Measurements from ENCODE around the gene GPRC5C.
A peak's percentile ranks its signal among the peaks of the same experiment; 100 is the strongest.
"Not testable (repeated sequence)": the region's sequence is repeated elsewhere in the genome, so short reads cannot be mapped to it uniquely, and the experiment has no call there.

GPRC5C gene

DNA sequence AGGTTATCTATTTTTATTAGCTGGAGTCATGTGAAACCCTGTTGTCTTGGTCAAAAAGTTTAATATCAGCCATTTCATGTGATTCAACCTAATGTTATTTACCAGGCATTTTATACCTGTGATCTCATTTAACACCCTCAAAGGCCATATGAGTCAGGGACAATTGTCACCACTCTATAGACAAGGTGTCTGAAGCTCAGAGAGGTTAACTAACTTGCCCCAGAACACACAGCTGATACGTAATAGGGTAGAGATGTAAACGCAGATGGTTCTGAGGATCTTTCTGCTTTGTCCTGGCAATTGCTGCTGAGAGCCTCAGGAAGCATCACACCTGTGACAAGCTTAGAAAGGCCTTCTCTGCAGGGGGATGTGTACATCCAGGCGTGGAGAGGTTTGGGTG is 39.5 kb downstream of the GPRC5C start:
- no peak for DNase-seq (ENCODE audit: low spot score)

DNA sequence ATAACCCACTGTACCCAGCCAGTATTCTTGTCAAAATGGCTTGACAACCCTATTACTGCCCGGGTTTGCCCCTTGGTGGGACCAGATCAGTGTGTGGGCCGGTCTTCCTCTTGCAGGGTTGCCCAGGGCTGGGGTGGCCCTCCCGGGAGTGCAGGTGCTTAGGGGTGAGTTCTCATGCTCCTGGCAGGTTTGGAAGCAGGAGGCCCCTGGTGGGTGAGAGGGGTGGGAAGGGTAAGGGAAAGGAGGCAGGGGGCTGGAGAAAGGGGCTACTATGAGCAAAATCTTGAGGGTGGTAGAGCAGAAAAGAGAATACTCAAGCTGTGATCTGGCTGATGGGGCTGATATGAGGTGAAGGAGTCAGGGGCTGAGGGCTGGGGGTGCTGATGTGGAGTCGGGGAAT is 41.0 kb downstream of the GPRC5C start:
- DNase-seq (ENCODE audit: low spot score), result no peak

- no peak for DNase-seq (ENCODE audit: low spot score)
These were observed 41.4 kb downstream of the GPRC5C start for GRCh38 chr17:74473294-74473693.

GRCh38 chr17:74474043-74474792 is 42.3 kb downstream of the GPRC5C start:
- no peak for DNase-seq (ENCODE audit: low spot score)

DNA sequence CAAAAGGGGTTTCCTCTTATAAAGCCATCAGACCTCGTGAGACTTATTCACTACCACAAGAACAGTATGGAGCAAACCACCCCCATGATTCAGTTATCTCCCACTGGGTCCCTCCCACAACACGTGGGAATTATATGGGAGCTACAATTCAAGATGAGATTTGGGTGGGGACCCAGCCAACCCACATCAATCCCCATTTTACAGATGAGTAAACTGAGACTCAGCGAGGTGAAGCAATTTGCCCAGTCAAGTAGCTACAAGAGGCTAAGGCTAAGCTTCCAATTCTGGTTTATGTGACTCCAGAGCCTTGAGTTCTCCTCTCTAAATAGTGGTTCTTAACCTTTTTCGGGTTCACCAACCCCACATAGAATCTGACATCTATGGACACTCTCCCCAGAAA is 43.3 kb downstream of the GPRC5C start:
- no peak for DNase-seq (ENCODE audit: low spot score)

- no peak for DNase-seq (ENCODE audit: low spot score)
These were observed 45.5 kb downstream of the GPRC5C start for GRCh38 chr17:74477411-74477810.

GRCh38 chr17:74478420-74479100 is 46.7 kb downstream of the GPRC5C start:
- no peak for DNase-seq (ENCODE audit: low spot score)

GRCh38 chr17:74480290-74480689 is 48.4 kb downstream of the GPRC5C start:
- no peak for DNase-seq (ENCODE audit: low spot score)

DNA sequence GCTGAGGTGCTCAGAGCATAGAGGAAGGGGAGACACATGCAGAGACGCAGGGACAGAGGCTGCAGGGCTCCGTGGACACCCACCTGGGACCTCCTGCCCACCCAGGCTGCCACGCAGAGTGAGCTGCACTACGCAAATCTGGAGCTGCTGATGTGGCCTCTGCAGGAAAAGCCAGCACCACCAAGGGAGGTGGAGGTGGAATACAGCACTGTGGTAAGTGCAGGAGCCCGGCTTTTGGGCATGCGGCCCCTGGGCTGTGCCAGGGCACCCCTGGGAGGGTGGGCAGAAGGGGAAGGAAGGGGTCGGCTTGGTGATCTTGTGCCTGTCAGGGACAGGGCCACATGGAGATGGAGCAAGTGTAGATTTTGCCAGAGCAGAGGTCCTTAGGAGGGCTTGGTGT is 49.7 kb downstream of the GPRC5C start:
- DNase-seq (ENCODE audit: low spot score), result no peak

DNA sequence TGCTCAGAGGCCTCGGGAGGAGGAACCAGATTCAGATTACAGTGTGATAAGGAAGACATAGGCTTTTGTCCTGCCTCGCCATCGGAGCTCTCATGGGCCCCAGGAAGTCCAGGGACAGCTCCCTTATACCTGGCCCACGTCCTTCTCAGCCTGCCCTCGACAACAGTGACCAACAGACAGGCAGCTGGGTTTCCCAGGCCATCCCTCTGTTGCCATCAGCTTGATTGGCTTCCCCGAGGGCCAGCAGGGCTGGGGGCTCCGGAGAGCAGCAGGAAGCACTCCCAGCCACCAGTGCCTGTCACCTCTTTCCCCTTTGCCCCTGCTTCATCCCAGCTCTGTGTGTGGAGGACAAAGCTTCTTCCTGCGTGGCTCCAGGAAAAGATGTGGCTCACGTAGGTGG is 52.2 kb downstream of the GPRC5C start:
- no peak for DNase-seq (ENCODE audit: low spot score)

DNA sequence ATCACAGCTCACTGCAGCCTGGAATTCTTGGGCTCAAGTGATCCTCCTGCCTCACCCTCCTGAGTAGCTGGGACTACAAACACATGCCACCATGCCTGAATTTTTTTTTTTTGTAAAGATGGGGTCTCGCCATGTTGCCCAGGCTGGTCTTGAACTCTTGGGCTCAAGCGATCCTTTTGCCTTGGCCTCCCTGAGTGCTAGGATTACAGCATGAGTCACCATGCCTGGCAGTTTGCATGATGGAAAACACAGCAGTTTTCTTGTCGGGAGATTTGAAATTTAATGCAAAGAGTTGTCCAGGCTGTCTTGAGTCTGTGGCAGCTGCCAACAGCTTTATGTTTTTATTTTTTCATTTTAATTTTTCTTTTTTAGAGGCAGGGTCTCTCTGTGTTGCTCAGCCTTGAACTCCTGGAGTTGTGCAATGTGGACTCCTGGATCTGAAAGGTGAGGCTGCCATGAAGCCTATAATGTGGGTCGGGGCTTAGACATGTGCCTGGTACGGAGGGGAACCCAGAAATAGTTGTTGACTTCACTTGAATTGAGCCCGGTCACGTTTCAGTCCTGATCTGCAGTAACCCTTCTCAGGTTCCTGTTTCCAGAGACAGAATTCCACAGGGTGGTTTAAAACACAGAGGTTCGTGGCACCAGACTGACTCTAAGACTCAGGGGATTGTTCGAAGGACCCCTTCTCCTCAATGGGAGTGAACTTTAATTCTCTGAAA is 53.3 kb downstream of the GPRC5C start:
- DNase-seq (ENCODE audit: low spot score), result no peak

GRCh38 chr17:74485841-74486240 is 54.0 kb downstream of the GPRC5C start:
- DNase-seq (ENCODE audit: low spot score), result no peak

DNA sequence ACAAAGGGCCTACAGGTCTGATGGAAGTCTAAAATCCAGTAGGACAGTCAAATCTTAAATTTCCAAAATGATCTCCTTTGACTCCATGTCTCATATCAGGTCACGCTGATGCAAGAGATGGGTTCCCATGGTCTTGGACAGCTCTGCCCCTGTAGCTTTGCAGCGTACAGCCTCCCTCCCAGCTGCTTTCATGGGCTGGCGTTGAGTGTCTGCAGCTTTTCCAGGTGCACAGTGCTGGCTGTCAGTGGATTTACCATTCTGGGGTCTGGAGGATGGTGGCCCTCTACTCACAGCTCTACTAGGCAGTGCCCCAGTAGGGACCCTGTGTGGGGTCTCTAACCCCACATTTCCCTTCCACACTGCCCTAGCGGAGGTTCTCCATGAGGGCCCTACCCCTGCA is 56.4 kb downstream of the GPRC5C start:
- DNase-seq (ENCODE audit: low spot score), result not testable (repeated sequence)

DNA sequence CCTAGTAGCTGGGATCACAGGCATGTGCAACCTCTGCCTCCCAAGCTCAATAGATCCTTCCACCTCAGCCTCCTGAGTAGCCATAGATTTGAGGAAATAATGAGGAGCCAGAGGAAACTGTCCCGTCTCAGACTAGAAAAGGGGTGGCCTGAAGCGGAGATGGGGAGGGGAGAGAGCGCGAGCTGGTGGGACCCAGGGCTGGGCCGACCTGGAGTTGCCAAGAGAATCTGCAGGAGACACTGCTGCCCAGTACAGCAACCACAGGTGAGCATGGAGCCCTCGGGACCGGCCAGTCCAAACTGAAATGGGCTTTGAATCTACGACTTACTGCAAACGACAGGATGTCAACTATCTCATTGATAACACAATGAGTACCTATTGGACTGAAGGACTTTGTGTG is 58.8 kb downstream of the GPRC5C start:
- no peak for DNase-seq (ENCODE audit: low spot score)

DNA sequence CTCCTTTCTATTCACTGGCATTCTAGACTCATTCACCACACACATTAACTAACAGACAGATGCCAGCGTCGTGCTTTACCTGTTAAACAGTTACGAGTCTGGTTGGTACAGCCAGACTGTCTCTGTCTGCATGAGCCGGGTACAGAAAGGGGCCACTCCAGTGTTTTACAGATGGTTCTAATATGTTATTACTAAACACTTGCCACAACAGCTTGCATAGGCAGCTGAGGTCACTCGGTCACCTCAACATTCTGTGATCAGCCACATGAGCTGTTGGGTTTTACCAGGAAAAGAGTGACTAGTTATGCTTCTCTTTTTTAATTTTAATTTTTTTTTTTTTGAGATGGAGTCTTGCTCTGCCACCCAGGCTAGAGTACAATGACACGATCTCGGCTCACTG is 59.7 kb downstream of the GPRC5C start:
- no peak for DNase-seq (ENCODE audit: low spot score)

DNA sequence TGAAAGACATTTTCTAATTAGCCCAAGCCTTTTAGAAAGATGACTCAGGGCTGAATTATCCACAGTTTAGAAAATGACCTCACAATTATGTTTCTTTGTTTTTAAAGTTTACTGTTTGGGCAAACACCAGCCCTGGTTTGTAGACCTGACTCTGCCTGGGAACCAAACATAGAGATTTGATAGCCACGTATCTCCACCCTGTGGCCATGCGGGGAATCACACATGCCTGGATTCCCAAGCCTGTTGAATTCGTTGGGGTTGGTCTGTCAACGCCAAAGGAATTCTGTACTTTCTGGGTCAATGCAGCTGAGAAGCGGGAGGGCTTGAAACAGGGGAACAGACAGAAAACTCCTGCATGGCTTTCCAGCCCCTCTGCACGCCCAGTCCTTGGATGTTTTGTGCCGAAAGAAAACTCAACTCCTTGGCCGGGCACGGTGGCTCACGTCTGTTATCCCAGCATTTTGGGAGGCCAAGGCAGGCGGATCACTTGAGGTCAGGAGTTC is 61.5 kb downstream of the GPRC5C start:
- DNase-seq (ENCODE audit: low spot score), result peak; percentile 50

Small RNAs within 50 kb of the gene (small RNA-seq; reads per million reads assigned to genes)
- 0 to 0.09 reads per million in 2 experiments for gene RNA5SP448

All from SK-N-DZ (cell line).